Peyer's patch (tissue), 4 donors: ENCODE data around the gene METAP1D.

ENCODE experiments used
- POLR2A ChIP-seq, 2 donors: fragments of 450-650 bp; IDR thresholded peaks; one replicate each; pipeline ENCODE4 v1.5.1; 2017; ENCODE audit warnings: antibody characterized with exemption in 2 of 2, mild to moderate bottlenecking in 2 of 2, moderate library complexity in 2 of 2
- TF ChIP-seq, protein P1 (sequence below), 6 experiments: fragments of 450-650 bp in 4 of 6; fragments of 200-600 bp in 2 of 6; sonication (generic) in 1 of 6; IDR thresholded peaks; one replicate each; pipeline ENCODE4 v1.5.1; 2017 to 2019; ENCODE audit warnings: antibody characterized with exemption in 6 of 6, mild to moderate bottlenecking in 3 of 6, moderate library complexity in 1 of 6

DNA sequence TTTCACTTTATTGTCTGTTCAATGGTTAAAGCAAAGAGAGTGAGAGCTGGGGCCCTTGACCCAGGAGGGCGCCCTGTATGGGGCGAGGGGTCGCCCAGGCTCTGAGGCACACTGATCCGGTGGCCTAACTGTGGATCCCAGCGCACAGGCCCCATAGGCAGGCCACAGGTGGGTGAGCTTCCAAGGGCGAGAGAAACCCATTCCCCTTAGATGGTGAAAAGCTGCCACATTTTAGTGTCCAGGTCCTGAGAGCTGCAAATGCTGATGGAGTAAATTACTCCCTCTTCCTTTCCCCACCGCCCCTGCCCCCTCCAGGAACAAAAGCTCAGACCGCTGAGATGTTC, 108.8 kb downstream of the METAP1D start:
- TF ChIP-seq, protein P1, sequence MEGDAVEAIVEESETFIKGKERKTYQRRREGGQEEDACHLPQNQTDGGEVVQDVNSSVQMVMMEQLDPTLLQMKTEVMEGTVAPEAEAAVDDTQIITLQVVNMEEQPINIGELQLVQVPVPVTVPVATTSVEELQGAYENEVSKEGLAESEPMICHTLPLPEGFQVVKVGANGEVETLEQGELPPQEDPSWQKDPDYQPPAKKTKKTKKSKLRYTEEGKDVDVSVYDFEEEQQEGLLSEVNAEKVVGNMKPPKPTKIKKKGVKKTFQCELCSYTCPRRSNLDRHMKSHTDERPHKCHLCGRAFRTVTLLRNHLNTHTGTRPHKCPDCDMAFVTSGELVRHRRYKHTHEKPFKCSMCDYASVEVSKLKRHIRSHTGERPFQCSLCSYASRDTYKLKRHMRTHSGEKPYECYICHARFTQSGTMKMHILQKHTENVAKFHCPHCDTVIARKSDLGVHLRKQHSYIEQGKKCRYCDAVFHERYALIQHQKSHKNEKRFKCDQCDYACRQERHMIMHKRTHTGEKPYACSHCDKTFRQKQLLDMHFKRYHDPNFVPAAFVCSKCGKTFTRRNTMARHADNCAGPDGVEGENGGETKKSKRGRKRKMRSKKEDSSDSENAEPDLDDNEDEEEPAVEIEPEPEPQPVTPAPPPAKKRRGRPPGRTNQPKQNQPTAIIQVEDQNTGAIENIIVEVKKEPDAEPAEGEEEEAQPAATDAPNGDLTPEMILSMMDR (IDR thresholded peaks at IDR 0.05), result no peak
- TF ChIP-seq POLR2A (IDR thresholded peaks at IDR 0.05), result no peak
